ENCODE results near the gene ABCC1.

- no peak for TF ChIP-seq CTCF (conservative IDR thresholded peaks at IDR 0.05; ENCODE audit: low read depth, low read length)
- TF ChIP-seq NFE2L2 (IDR thresholded peaks at IDR 0.05; ENCODE audit: low read depth, low read length): no peak
- no peak for TF ChIP-seq MXI1 (IDR thresholded peaks at IDR 0.05; ENCODE audit: borderline replicate concordance, low read depth, low read length)
- TF ChIP-seq ELK1 (IDR thresholded peaks at IDR 0.05; ENCODE audit: borderline replicate concordance, low read depth, low read length): no peak
- TF ChIP-seq POLR2A (IDR thresholded peaks at IDR 0.05; ENCODE audit: low read depth, low read length): no peak
- no peak for TF ChIP-seq CEBPB (IDR thresholded peaks at IDR 0.05; ENCODE audit: low read depth, low read length)
These were observed 226.9 kb downstream of the ABCC1 start for GRCh38 chr16:16176328-16176727.

All from IMR-90 (cell line).